ENCODE measurements around the gene NTN1.
A peak's percentile ranks its signal among the peaks of the same experiment; 100 is the strongest.

NTN1 gene

GRCh38 chr17:9236286-9237052, 215.2 kb downstream of the NTN1 start:
- peak; percentile 33 for DNase-seq

- no peak for DNase-seq
Measured at GRCh38 chr17:9237053-9237410, 215.7 kb downstream of the NTN1 start.

GRCh38 chr17:9237661-9238301, 216.5 kb downstream of the NTN1 start:
- no peak for DNase-seq

DNA sequence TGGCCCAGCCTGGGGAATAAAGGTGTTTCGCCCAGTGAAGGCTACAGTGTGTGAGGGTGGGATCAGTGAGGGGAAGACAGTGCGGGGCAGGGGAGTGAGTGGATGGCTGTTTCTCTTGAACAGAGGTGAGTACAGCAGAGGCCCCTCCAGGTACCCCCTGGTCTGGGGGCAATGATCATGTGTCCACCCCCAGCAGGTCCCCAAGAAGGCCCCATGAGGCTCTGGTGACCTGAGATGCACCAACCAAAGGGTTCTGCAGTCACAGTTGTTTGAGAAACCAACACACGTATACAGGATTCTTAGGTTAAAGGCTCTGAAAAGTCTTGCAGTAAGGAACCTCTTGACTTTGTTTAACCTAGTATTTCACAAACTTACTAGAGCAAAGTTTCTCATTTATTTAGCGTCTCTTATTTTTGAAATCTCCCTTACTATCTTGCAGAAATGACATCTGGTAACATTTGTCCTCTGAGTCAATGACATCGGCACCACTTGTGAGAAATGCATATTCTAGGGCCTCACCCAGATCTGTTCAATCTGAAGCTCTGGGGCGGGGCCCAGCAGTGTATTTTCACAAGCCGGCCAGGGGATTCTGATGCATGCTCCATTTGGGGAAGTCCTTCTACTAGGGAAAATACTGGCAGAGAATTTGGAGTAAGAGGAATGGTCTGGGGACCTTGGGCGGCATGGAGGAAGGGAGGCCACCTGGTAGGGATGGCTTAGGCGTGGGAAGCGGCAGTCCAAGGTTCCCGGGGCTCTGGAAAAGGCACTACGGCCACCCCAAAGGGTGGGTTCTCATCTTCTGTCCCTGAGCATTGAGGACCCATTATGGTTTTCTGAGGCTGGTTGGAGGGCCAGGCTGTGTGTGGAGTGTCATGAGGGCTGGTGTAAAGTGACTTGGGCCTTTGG, 217.3 kb downstream of the NTN1 start:
- no peak for DNase-seq

GRCh38 chr17:9239246-9239792, 218.0 kb downstream of the NTN1 start:
- DNase-seq, result no peak

- peak; percentile 68 for DNase-seq
Measured at GRCh38 chr17:9239793-9240658, 218.7 kb downstream of the NTN1 start.

- peak; percentile 78 for DNase-seq
Measured at GRCh38 chr17:9240659-9241370, 219.5 kb downstream of the NTN1 start.

DNA sequence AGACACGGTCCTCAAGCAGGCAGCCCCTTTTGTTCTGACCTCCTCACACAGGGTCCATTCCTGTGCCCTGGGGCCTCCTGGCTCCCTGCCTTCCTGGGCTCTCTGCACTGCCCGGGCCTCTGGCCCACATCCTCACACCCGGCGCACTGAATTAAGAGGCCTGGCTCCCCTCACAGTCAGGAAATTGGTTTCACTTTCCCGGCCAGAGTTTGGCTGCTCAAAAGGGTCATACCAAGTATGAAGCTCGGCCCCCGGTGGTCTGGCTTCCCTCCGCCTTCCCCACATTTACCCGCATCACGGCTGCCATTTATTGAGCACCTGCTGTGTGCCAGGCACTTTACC, 220.0 kb downstream of the NTN1 start:
- DNase-seq, result no peak

DNA sequence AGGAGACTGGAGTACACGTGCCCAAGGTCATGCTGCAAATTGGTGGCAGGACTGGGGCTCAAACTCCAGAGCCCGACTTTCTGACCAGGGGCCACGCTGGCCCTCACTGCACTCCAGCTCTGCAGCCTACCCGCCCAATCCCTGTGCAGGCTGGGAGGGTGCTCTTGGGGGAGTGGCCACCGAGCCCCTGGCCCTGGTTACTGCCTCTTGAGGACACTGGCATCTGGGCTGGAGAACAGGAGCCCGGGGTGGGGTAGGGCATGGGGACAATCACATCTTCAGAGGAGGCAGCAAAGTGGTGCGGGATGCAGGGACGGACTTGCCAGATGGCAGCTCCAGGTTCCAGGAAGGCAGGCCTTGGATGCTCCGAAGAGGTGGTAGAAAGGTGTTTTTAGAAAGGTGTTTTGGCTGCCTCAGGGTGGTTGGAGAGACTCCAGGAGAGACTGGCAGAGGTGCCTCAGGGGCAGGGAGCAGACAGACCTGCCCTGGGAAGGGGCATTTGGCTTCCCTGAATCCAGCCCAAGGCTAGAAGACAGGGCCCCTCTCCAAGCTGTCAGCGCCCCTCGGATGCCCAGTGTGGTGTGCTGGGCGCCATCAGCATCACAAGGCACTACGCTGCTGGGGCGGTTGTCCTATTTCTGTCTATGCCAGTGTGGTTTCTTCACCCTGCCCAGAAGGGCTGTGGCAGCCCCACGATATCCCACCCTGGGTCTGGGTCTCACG, 220.6 kb downstream of the NTN1 start:
- no peak for DNase-seq

GRCh38 chr17:9242497-9242881, 221.2 kb downstream of the NTN1 start:
- no peak for DNase-seq

DNA sequence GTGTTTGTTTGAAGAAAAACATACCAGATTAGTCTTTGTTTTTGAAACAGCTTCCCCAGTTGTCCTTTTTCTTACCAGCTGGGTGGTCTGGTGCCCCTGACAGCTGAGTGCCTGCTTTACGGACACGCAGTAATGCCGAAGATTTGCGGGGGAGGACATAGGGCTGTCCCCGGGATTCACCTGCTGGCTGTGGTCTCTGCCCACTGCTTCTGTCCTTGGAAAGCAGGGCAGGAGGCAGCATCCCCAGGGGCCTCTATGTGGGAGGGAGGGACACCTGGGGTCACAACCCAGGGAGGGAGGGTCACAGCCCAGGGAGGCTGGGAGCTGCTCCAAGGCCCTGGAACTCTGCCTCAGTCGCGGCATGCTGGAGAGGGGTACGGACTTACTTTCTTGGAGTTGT, 221.7 kb downstream of the NTN1 start:
- no peak for DNase-seq

DNA sequence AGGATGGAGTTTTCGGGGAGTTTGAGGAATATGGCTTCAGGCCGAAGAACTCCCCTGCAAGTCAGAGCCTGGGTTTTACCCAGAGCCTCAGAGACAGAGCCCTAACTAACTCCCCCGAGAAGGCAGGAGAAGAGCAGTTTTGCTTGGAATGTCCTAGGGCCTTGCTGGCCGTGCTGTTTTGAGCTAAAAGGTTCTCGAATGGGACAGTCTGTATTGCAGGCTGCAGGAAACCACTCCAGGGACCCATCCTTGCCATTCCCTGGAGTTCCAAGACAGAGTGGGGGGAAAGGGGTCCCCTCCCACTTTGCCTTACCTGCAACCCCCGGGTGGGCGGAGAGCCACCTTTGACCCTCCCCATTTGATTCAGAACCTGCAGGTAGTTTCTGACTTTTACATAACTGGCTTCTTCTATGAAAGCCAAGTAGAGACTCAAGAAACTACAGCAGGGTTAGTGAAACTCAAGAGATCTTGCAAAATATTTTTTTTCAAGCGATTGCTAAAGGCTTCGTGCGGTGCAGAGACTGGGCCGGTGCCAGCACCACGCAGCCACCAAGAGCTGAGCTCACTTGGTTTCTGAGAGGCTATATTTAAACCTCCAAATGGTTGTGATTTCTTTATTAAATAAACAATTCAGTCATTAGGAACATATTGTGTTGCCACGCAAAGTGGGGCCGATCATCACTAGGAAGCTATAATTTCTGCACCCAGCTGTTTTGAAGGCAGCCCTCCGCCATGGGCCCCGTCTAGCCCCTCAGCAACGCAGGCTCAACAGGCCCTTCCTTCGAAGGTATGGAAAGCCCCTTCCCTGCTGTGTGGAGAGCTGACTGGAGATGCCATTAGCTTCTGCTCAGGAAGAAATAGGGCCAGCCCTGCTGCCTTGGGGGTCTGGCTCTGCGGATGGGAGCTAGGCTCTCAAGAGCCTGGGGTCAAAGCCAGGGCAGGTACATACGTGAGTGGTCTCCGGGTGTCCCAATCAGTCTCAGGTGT, 223.0 kb downstream of the NTN1 start:
- DNase-seq, result peak; percentile 78

DNA sequence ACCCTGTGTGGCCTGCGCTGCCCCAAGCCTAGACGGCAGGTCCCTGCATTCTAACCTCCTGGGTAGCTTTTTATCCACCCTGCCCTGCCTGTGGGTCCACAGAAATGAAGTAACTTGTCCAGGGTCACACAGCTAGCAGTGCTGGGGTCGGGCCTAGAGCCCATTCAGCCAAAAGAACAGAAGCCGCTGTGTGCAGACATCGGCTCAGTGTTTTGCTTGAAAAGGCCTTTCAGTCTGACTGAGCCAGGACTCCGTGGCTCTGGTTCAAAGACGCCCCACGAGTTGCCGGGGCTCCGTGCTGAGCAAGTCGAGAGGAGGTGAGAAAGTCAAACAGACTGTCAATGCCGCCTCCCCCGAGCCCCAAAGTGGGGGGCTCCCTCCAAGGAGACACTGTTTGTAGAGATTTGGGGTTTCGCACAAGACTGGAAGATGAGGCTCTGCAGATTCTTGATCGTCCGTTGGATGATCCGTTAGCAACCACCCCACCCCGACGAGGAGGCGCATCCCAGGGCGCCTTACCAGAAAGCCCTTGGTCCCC, 226.2 kb downstream of the NTN1 start:
- no peak for DNase-seq

DNA sequence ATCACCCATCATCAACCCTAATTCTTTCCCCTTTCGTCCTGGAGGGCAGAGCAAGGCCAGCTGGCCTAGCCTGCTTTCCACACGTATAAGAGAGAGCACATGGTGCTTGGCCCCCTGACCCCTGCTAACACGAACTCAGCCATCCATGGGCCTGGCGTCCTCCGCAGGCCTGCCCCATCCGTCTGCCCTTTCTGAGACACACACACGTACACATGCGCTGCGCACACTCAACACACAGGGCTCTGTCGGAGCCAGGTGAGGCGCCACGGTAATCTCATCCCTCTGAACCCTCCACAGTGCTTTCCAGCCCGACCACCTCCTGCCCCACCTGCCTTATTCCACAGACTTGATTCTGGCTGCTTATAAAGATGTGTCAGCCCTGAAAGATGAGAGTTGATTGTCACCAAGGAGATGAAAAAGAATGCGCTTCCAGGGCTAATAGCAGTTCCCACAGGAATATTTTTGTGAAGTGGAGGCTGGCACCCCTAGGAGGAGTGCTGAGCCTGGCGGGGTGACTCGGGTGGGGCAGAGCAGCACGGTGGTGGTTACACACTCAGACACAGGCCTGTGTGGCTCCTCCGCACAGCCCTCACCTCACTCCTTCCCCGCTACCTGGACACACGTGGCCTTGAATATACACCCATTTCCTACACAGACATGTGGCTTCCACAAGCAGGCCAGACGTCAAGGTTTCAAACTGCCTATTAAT, 228.1 kb downstream of the NTN1 start:
- no peak for DNase-seq

DNA sequence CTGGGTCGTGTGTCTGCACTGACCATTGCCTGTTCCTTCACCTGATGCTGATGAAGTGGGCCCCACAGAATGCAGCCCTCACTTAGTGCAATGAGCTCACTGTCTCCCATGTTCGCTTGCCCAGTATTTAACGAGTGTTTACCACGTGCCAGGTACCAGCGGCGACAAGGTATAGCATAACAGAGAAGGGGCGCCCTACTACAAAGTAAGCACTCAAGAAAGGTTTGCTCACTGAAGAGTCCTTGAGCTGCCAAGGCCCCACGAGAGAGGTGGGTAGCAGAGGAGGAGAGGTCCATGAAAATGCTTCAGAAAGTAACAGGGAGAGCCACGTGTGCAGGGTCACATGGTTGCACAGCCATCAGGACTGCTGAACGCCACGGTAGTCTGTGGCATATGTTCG, 230.0 kb downstream of the NTN1 start:
- no peak for DNase-seq

DNA sequence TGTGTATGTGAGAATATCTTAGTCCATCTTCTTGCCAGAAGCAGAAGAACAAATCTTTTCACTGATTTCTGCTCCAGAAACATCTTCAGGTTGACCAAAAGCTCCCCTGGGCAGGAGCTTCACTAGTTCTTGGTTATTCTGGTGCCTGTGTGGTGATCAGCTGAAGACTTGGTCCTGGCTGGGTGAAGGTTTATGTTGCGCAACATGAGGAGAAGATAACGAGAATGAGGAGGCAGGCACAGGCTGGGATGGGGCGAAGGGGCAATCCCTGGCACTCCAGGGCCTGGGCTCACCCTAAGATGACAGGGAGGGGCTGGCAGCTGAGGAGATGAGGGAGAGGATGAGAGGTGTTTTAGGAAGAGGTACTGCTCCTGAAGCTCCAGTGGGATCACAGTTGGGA, 232.0 kb downstream of the NTN1 start:
- no peak for DNase-seq

DNA sequence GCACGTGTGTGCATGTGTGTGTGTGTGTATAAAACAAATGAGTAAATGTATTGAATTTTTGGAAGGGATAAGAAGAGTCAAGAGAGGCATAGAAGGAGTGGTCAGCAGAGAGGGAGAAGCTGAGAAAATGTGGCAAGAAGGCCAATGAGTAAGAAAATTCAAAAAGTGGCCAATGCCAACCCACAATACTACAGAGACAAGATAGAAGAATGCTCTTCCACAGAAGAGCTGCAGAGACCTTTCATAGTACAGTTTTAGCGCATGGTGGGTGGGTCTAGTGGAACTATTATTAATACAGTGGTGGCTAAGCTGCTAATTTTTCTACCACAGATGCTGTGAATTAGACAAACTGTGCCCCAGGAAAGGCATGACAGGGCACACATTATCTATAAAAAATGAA, 233.5 kb downstream of the NTN1 start:
- no peak for DNase-seq

DNA sequence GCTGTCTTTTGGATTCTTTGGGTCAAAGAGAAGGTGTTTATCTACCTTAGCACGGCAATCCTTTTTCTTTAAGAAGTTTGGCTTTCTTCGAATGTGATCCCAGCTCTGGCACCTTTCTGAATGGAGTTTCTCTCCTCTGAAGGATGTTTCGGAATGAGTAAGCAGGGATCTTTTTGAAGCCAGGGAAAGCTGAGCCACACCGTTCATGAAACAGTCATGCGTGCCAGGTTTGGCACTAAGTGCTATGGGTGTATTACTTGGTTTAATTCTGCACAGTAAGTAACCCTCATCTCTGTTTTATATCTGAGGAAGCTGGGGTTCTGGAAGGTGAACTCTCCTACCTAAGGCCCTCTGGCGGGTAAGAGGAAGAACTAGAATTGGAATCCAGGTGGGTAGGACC, 234.5 kb downstream of the NTN1 start:
- no peak for DNase-seq

- no peak for DNase-seq
Measured at GRCh38 chr17:9256361-9256750, 235.0 kb downstream of the NTN1 start.

Data from fibroblast of skin of right quadriceps (primary cell).